Activated naive CD4-positive, alpha-beta T cell treated with anti-CD3 and anti-CD28 coated beads, Interleukin-2, amount 50 U/mL, for 24 hours (primary cell): ENCODE results near the gene CCDC150.

Experiments used
- H3K27ac Mint-ChIP-seq: one replicate; pipeline ENCODE4 v1.8.0; 2021; ENCODE audit warnings: mild to moderate bottlenecking, mixed read lengths
- H3K27me3 Mint-ChIP-seq: one replicate; pipeline ENCODE4 v1.8.0; 2021; ENCODE audit warnings: mixed read lengths
- H3K36me3 Mint-ChIP-seq: one replicate; pipeline ENCODE4 v1.8.0; 2021; ENCODE audit warnings: mixed read lengths
- H3K4me1 Mint-ChIP-seq: one replicate; pipeline ENCODE4 v1.8.0; 2021; ENCODE audit warnings: mixed read lengths
- H3K4me3 Mint-ChIP-seq: one replicate; pipeline ENCODE4 v1.8.0; 2021; ENCODE audit warnings: mild to moderate bottlenecking, mixed read lengths
- H3K9me3 Mint-ChIP-seq: one replicate; pipeline ENCODE4 v1.8.0; 2021; ENCODE audit warnings: mixed read lengths

Gene CCDC150

DNA sequence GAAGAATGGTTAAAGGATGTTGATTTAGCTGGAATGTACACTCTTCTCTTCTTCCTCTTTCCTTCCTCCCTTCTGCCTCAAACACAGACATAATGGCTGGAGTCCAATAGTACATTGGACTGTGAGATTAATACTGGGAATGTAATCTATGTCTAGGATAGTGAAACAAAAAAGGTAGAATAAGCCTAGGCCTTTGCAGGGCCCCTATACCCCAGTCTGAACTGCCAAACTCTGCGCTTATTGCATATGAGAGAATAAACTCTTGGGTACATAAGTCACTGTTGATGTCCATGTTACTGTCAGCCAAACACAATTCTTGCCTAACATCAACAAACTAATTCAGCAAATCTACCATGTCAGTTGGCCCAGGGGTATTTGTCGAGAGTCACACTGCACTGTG lies 29.7 kb upstream of the CCDC150 start:
- H3K36me3 Mint-ChIP-seq = no peaks in the 10 kb centered on the region
- no peaks in the 10 kb centered on the region for H3K9me3 Mint-ChIP-seq
- no peak overlapping the region for H3K4me3 Mint-ChIP-seq
- H3K4me1 Mint-ChIP-seq = no peaks in the 10 kb centered on the region
- no peak overlapping the region for H3K27ac Mint-ChIP-seq
- H3K27me3 Mint-ChIP-seq = no peaks in the 10 kb centered on the region

DNA sequence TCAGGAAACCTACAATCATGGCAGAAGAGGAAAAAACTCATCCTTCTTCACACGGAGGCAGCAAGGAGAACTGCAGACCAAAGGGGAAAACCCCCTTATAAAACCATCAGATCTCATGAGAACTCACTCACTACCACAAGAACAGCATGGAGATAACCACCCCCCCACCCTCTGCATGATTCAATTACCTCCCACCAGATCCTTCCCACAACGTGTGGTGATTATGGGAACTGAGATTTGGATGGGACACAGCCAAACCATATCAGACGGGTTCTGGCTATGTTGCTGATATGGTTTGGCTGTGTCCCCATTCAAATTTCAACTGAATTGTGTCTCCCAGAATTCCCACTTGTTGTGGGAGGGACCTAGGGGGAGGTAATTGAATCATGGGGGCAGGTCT lies 28.7 kb upstream of the CCDC150 start:
- no peak overlapping the region for H3K4me3 Mint-ChIP-seq
- peaks cover 2% of the 10 kb centered on the region for H3K27me3 Mint-ChIP-seq
- no peaks in the 10 kb centered on the region for H3K4me1 Mint-ChIP-seq
- no peaks in the 10 kb centered on the region for H3K9me3 Mint-ChIP-seq
- no peak overlapping the region for H3K27ac Mint-ChIP-seq
- H3K36me3 Mint-ChIP-seq = no peaks in the 10 kb centered on the region

DNA sequence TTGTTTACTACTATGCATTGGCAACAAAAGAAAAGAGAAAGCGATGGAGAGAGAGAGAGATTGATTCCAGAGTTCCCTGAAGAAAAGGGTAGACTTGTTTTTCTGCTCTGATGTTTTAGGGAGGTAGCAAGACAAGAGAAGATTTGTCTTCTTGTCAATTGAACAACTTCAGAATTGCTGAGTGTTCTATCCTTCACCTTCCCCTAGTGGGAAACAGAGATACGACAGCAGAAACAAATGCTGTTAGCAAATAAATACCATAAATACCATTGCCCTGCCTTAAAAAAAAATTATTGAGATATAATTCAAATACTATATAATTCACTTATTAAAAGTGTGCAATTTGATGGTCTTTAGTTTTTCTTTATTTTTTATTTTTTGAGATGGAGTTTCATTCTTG lies 26.2 kb upstream of the CCDC150 start:
- Mint-ChIP-seq H3K27me3 (peaks cover 2% of the 10 kb centered on the region), H3K36me3 (no peaks in the 10 kb centered on the region), H3K4me3 (no peak overlapping the region), H3K4me1 (no peaks in the 10 kb centered on the region), H3K9me3 (no peaks in the 10 kb centered on the region), H3K27ac (no peak overlapping the region)

DNA sequence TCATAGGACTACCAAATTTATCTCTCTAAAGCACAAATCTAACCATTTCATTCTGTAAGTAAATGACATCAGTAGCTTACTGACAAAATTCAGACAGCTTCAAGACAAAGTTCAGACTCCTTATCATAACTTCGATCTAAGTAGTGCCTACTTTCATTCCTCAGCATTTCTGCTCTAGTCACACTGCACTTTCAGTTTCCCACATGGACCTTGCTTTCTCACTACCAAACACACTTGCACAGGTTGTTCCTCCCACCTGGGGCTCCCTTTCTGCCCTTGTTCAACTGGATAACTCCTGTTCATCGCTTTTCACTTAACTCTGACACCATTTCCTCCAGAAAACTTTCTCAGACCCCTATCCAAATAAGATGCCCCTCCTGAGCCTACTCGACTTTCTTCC lies 22.1 kb upstream of the CCDC150 start:
- no peak overlapping the region for H3K4me3 Mint-ChIP-seq
- H3K4me1 Mint-ChIP-seq = no peaks in the 10 kb centered on the region
- H3K9me3 Mint-ChIP-seq = no peaks in the 10 kb centered on the region

DNA sequence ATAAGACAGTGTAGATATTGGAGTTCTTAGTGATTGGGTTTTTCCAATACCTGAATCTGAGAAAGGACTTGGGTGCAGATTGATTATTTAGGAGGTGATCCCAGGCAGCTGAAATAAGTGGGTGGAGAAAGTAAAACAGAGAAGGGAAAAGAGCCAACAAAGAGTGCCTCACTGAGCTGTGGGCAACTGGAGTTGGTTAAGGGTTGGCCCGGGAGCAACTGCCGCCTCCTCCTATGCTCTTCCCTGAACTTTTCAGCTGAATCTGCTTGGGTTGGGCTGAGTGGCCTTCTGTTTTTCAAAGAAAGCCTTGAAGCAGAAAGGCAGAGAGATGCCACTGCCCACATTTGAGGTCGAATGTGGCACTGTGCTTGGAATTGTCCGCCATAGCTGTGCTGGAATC lies 20.9 kb upstream of the CCDC150 start:
- H3K27ac Mint-ChIP-seq = no peak overlapping the region
- no peaks in the 10 kb centered on the region for H3K4me1 Mint-ChIP-seq
- peaks cover 12% of the 10 kb centered on the region for H3K27me3 Mint-ChIP-seq
- H3K4me3 Mint-ChIP-seq = no peak overlapping the region
- H3K9me3 Mint-ChIP-seq = no peaks in the 10 kb centered on the region
- H3K36me3 Mint-ChIP-seq = no peaks in the 10 kb centered on the region

More for the DNA sequence above, 22.1 kb upstream of the CCDC150 start:
- Mint-ChIP-seq H3K27me3 (peaks cover 12% of the 10 kb centered on the region), H3K36me3 (no peaks in the 10 kb centered on the region), H3K27ac (no peak overlapping the region)

DNA sequence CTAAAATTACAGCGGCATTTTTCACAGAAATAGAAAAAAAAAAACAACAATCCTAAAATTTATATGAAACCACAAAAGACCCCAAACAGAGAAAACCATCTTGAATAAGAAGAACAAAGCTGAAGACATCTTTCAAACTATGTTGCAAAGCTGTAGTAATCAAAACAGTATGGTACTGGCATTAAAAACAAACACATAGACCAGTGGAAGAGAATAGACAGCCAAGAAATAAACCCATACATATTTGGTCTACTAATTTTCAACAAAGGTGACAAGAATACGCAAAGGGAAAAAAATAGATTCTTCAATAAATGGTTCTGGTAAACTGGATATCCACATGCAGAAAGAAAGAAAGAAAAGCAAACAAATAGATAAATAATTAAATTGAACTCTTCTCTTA lies 9.0 kb upstream of the CCDC150 start:
- Mint-ChIP-seq H3K4me3 (no peak overlapping the region), H3K27ac (no peak overlapping the region), H3K27me3 (peaks cover 15% of the 10 kb centered on the region), H3K4me1 (no peaks in the 10 kb centered on the region), H3K36me3 (no peaks in the 10 kb centered on the region), H3K9me3 (no peaks in the 10 kb centered on the region)

DNA sequence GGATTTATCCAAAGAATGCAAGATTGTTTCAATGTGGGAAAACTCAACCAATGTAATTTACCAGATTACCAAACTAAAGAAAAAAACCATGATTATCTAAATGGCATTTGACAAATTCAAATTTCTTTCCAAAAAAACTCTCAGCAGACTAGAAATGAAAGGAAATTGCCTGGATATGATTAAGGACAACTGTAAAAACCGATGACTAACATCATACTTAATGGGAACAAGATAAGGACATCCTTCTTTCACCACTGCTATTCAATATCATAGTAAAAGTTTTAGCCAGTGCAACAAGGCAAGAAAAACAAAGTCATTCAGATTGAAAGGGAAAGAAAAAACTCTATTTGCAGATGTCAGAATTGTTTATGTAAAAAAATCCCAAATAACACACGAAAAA lies 4.4 kb upstream of the CCDC150 start:
- H3K36me3 Mint-ChIP-seq = no peaks in the 10 kb centered on the region
- H3K27ac Mint-ChIP-seq = no peak overlapping the region
- no peak overlapping the region for H3K4me3 Mint-ChIP-seq
- no peaks in the 10 kb centered on the region for H3K9me3 Mint-ChIP-seq
- peaks cover 3% of the 10 kb centered on the region for H3K27me3 Mint-ChIP-seq
- H3K4me1 Mint-ChIP-seq = peaks cover 2% of the 10 kb centered on the region

DNA sequence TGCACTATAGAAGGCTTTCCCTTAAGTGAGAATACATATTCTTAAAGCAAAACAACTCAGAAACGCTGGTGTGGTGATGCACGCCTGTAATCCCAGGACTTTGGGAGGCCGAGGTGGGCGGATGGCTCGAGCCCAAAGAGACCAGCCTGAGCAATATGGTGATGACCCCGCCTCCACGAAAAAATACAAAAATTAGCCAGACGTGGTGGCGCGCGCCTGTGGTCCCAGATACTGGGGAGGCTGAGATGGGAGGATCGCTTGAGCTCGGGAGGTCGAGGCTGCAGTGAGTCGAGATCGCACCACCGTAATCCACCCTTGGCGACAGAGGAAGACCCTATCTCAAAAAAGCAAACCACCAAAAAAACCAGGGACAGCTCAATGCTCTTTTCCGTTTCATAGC lies 750 bp upstream of the CCDC150 start:
- H3K4me3 Mint-ChIP-seq = peak overlapping the region; percentile 92
- H3K36me3 Mint-ChIP-seq = no peaks in the 10 kb centered on the region
- H3K27me3 Mint-ChIP-seq = no peaks in the 10 kb centered on the region
- H3K27ac Mint-ChIP-seq = no peak overlapping the region
- H3K4me1 Mint-ChIP-seq = peaks cover 7% of the 10 kb centered on the region
- no peaks in the 10 kb centered on the region for H3K9me3 Mint-ChIP-seq

DNA sequence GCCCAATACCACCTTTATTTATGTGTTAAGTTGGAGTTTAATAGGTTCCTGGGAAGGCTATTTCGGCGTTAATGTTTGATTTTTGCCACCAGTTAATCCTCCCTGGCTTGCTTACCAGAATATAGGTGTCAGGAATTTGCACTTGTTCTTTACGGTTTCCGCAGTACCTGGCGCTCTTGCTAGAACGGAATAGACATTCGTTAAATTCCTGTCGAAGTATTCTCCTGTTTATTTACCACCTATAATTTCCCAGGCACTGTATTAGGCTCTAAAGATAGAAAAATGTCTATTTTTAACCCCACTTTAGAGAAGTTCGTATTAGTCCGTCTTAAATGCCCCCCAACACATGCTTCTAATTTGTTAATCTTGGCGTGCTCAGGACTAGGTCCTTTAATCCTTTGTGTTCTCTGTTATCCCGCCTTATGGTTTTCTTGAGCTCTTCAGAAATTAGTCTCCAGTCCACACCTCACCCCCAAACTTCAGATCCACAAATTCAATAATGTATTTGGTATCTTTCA lies 575 bp downstream of the CCDC150 start:
- Mint-ChIP-seq H3K27ac (no peak overlapping the region), H3K9me3 (no peaks in the 10 kb centered on the region), H3K27me3 (no peaks in the 10 kb centered on the region), H3K4me1 (peaks cover 7% of the 10 kb centered on the region), H3K36me3 (no peaks in the 10 kb centered on the region), H3K4me3 (peak overlapping the region; percentile 92)

DNA sequence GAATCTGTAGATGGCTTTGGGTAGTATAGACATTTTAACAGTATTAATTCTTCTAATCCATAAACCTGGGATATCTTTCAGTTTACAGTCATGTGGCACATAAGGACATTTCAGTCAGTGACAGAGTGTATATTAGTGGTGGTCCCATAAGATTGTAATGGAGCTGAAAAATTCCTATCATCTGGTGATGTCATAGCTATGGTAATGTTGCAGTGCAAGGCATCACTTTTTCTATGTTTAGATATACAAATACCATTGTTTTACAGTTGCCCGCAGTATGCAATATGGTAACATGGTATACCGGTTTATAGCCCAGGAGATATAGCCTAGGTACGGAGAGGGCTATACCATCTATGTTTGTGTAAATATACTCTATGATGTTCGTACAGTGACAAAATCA lies 9.7 kb downstream of the CCDC150 start:
- no peaks in the 10 kb centered on the region for H3K4me1 Mint-ChIP-seq
- H3K36me3 Mint-ChIP-seq = peaks cover 16% of the 10 kb centered on the region
- peaks cover 24% of the 10 kb centered on the region for H3K9me3 Mint-ChIP-seq
- H3K27me3 Mint-ChIP-seq = no peaks in the 10 kb centered on the region
- H3K27ac Mint-ChIP-seq = no peak overlapping the region
- H3K4me3 Mint-ChIP-seq = no peak overlapping the region

DNA sequence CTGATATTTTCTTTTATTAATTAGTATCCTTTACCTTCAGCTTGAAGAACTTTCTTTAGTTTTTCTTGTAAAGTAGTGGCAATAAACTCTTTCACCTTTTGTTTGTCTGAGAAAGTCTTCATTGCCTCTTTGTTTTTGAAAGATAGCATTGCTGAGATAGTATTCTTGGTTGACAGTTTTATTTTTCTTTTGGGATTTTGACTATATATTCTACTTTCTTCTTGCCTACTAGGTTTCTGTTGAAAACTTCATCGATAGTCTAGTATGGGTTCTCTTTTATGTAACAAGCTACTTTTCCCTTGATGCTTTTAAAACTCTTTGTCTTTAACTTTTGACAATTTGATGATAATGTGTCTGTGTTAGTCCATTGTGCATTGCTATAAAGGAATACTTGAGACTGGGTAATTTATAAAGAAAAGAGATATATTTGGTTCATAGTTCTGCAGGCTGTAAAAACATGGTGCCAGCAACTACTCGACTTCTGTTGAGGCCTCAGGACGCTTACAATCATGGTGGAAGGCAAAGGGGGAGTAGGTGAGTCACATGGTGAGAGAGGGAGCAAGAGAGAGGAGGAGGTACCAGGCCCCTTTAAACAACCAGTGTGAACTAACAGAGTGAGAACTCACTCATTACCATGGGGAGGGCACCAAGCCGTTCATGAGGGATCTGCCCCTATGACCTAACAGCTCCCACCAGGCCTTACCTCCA lies 12.0 kb downstream of the CCDC150 start:
- no peak overlapping the region for H3K4me3 Mint-ChIP-seq
- H3K27ac Mint-ChIP-seq = no peak overlapping the region
- peaks cover 29% of the 10 kb centered on the region for H3K9me3 Mint-ChIP-seq
- H3K4me1 Mint-ChIP-seq = no peaks in the 10 kb centered on the region
- H3K36me3 Mint-ChIP-seq = peaks cover 20% of the 10 kb centered on the region
- no peaks in the 10 kb centered on the region for H3K27me3 Mint-ChIP-seq

DNA sequence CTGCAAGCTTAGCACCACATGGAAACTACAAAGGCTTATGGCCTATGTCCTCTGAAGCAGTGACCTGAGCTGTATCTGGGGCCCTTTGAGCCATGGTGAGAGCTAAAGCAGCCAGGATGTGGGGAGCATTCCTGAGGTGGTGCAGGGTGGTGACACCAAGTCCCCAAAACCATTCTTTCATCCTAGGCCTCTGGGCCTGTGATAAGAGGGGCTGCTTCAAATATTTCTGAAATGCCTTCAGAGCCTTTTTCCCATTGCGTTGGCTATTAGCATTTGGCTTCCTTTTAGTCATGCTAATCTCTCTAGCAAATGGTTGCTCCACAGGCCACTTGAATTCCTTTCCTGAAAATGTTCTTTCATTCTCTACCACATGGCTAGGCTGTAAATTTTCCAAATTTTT lies 13.4 kb downstream of the CCDC150 start:
- Mint-ChIP-seq H3K36me3 (peaks cover 20% of the 10 kb centered on the region), H3K9me3 (peaks cover 29% of the 10 kb centered on the region), H3K4me1 (no peaks in the 10 kb centered on the region), H3K4me3 (no peak overlapping the region), H3K27me3 (no peaks in the 10 kb centered on the region), H3K27ac (no peak overlapping the region)

DNA sequence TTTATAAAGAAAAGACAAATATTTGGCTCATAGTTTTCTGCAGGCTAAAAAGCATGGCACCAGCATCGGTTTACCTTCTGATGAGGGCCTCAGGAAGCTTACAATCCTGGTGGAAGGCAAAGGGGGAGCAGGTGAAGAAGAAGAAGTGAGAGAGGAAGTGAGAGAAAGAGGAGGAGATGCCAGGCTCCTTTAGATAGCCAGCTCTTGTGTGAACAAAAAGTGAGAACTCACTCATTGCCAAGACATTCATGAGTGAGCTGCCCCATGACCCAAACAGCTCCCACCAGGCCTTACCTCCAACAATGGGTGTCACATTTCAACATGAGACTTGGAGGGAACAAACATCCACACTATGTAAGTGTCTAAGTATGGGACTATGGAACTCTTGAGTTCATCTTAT lies 14.3 kb downstream of the CCDC150 start:
- Mint-ChIP-seq H3K27ac (no peak overlapping the region), H3K4me1 (no peaks in the 10 kb centered on the region), H3K27me3 (no peaks in the 10 kb centered on the region), H3K36me3 (peaks cover 20% of the 10 kb centered on the region), H3K4me3 (no peak overlapping the region), H3K9me3 (peaks cover 24% of the 10 kb centered on the region)

DNA sequence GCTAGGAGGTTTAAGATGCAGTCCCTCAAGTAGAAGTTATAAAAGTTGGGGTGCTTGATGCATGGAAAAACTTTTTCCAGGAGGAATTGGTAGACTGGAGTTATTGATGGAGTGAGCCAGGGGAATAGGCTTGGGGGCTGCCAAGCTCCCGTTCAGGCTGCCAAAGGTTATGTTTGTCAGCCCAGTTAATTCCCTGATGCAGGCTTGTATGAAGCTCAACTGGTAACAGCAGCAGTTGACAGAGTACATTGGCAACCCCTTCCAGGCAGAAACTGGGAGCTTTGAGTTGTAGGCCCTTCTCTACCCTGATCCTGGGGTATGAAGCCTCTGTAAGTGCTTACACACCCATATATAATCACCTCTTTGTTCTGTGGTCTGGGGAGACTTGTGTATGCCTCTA lies 16.2 kb downstream of the CCDC150 start:
- Mint-ChIP-seq H3K4me1 (no peaks in the 10 kb centered on the region), H3K9me3 (peaks cover 16% of the 10 kb centered on the region), H3K4me3 (no peak overlapping the region), H3K27ac (no peak overlapping the region), H3K27me3 (no peaks in the 10 kb centered on the region), H3K36me3 (peaks cover 16% of the 10 kb centered on the region)

DNA sequence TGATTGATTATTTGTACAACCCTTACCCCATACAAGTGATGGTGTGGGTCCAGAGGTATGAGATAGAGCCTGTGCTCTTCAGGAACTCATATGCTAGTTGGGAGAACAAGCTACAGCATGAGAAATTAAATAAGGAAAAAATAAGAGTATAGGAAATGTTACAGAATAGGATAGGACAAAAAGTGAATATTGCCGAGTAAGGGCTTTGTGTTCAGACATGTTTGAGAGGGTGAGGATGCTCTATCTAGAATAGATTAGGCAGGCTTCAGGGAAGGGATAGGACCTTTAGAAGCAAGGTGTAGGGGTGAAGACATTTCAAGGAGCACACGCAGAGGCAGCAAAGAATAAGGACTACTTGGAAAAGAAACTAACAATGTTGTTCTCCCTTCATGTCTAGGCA lies 17.8 kb downstream of the CCDC150 start:
- Mint-ChIP-seq H3K9me3 (peaks cover 13% of the 10 kb centered on the region), H3K27me3 (no peaks in the 10 kb centered on the region), H3K36me3 (peaks cover 8% of the 10 kb centered on the region), H3K4me3 (no peak overlapping the region), H3K27ac (no peak overlapping the region), H3K4me1 (no peaks in the 10 kb centered on the region)

DNA sequence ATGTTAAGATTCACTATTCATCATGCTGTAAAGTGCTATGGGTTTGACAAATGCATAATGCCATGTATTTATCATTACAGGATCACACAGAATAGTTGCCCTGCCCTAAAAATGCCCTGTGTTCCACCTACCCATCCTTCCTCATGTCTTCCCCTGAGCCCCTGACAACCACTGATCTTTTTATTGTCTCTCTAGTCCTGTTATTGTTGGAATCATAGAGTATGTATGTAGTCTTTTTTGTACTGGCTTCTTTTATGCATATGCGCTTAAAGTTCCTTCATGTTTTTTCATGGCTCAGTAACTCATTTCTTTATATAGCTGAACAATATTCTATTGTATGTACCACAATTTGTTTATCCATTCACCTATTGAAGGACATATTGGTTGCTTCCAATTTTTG lies 20.3 kb downstream of the CCDC150 start:
- no peak overlapping the region for H3K27ac Mint-ChIP-seq
- no peaks in the 10 kb centered on the region for H3K36me3 Mint-ChIP-seq
- no peaks in the 10 kb centered on the region for H3K4me1 Mint-ChIP-seq
- no peaks in the 10 kb centered on the region for H3K9me3 Mint-ChIP-seq
- no peak overlapping the region for H3K4me3 Mint-ChIP-seq
- no peaks in the 10 kb centered on the region for H3K27me3 Mint-ChIP-seq

DNA sequence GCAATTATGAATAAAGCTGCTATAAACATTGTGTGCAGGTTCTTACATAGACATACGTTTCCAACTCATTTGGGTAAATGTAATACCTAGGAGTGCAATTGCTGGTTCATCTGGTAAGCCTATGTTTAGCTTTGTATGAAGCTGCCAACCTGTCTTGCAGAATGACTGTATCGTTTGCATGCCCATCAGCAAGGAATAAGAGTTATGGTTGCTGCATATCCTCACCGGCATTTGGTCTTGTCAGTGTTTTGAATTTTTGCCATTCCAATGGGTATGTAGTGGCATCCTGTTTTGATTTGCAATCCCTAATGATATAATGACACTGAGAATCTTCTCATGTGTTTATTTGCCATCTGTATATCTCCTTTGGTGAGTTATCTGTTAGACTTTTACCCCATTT lies 20.7 kb downstream of the CCDC150 start:
- no peaks in the 10 kb centered on the region for H3K9me3 Mint-ChIP-seq
- no peak overlapping the region for H3K4me3 Mint-ChIP-seq
- H3K27ac Mint-ChIP-seq = no peak overlapping the region

More for the DNA sequence above, 20.7 kb downstream of the CCDC150 start:
- Mint-ChIP-seq H3K4me1 (no peaks in the 10 kb centered on the region), H3K27me3 (no peaks in the 10 kb centered on the region), H3K36me3 (no peaks in the 10 kb centered on the region)
